Suprapubic skin (tissue), 4 donors: Measurements from ENCODE around the gene GJB3.

ENCODE experiments used
- CTCF ChIP-seq, 2 donors: fragments of 200-600 bp in 1 of 2; fragments of 450-650 bp in 1 of 2; sonication (generic) in 1 of 2; IDR thresholded peaks; one replicate each; pipeline ENCODE4 v1.5.1; 2016 to 2019; ENCODE audit warnings: antibody characterized with exemption in 2 of 2, mild to moderate bottlenecking in 1 of 2, moderate library complexity in 1 of 2
- EP300 ChIP-seq: sonication (generic); formaldehyde crosslinking; IDR thresholded peaks from one replicate; pipeline ENCODE4 v1.6.1; 2017; ENCODE audit warnings: antibody characterized with exemption
- POLR2A ChIP-seq, 2 donors: fragments of 450-650 bp; IDR thresholded peaks; one replicate each; pipeline ENCODE4 v1.6.1; 2017; ENCODE audit warnings: antibody characterized with exemption in 2 of 2, mild to moderate bottlenecking in 2 of 2, moderate library complexity in 2 of 2
- POLR2AphosphoS5 ChIP-seq, 3 donors: sonication (generic); formaldehyde crosslinking; IDR thresholded peaks; one replicate each; pipeline ENCODE4 v1.6.1; 2017; ENCODE audit warnings: antibody characterized with exemption in 3 of 3

GRCh38 chr1:34743775-34744174 is 37.2 kb upstream of the GJB3 start:
- TF ChIP-seq POLR2AphosphoS5 (IDR thresholded peaks at IDR 0.05) (no peak), EP300 (no peak), CTCF (IDR thresholded peaks at IDR 0.05) (no peak), POLR2A (IDR thresholded peaks at IDR 0.05) (no peak)
